H1 (cell line): ENCODE data around the gene LCN15. TPM values are rescaled to one million over a fixed set of nuclear protein-coding genes. Genes with fewer than 3 reads are reported as not detected.

ENCODE experiments used
- CTCF ChIA-PET: fragments of 300-600 bp; sonication (Branson Sonifier 250); formaldehyde crosslinking; loops from one replicate; lab custom pipeline; 2021; ENCODE audit not compliant: partially characterized antibody; lab: Charles Lee
- POLR2A ChIA-PET: fragments of 300-600 bp; sonication (Branson Sonifier 250); formaldehyde crosslinking; loops from one replicate; lab custom pipeline; 2021; ENCODE audit warnings: inconsistent platforms; ENCODE audit not compliant: partially characterized antibody; lab: Charles Lee
- DNase-seq, 2 experiments: peaks; one replicate each; pipeline versions ENCODE4 v3.0.0 to v3.0.0-alpha.2; 2010 to 2022; ENCODE audit warnings: low spot score in 2 of 2, low read depth in 1 of 2, mixed read lengths in 1 of 2
- FAIRE-seq: peaks from 2 replicates; lab custom pipeline; 2011; peaks lifted over from hg19 to GRCh38; lab: Jason Lieb, UNC
- H2AFZ ChIP-seq: 2 replicates; pipeline ENCODE4 v1.8.1; 2012; ENCODE audit warnings: low read length, inconsistent platforms
- H2AK5ac ChIP-seq: 2 replicates; pipeline ENCODE4 v1.6.1; 2013; ENCODE audit warnings: low read depth, low read length
- H2BK120ac ChIP-seq: replicated peaks from 2 replicates; pipeline ENCODE3; 2013; ENCODE audit warnings: low read depth, low read length, inconsistent platforms
- H2BK12ac ChIP-seq: 2 replicates; pipeline ENCODE4 v1.6.1; 2013; ENCODE audit warnings: low read depth, low read length
- H2BK15ac ChIP-seq: 2 replicates; pipeline ENCODE4 v1.6.1; 2013; ENCODE audit warnings: low read length
- H2BK20ac ChIP-seq: 2 replicates; pipeline ENCODE4 v1.6.1; 2013; ENCODE audit warnings: low read length
- H2BK5ac ChIP-seq: 2 replicates; pipeline ENCODE4 v1.6.1; 2013; ENCODE audit warnings: low read depth, low read length
- H3K14ac ChIP-seq: 2 replicates; pipeline ENCODE4 v1.6.1; 2013; ENCODE audit warnings: inconsistent platforms; ENCODE audit not compliant: insufficient read length
- H3K18ac ChIP-seq: 2 replicates; pipeline ENCODE4 v1.6.1; 2013; ENCODE audit warnings: low read length; ENCODE audit errors: extremely low read depth
- H3K23ac ChIP-seq: 2 replicates; pipeline ENCODE4 v1.6.1; 2013; ENCODE audit warnings: inconsistent platforms; ENCODE audit not compliant: insufficient read length
- H3K23me2 ChIP-seq: 2 replicates; pipeline ENCODE4 v1.6.1; 2013; ENCODE audit warnings: low read depth, low read length
- H3K27ac ChIP-seq: 2 replicates; pipeline ENCODE4 v1.6.1; 2011; ENCODE audit warnings: low read depth, low read length, inconsistent platforms
- H3K27me3 ChIP-seq, 4 experiments: replicated peaks in 1 of 4; 1 replicate in 1 of 4; 2 replicates in 3 of 4; pipeline versions ENCODE4 v1.6.1 to v1.8.1; 2011 to 2013; ENCODE audit warnings: low read length in 3 of 4, mild to moderate bottlenecking in 3 of 4, inconsistent platforms in 2 of 4, mixed read lengths in 2 of 4, moderate library complexity in 1 of 4; ENCODE audit not compliant: control insufficient read depth in 3 of 4, insufficient read depth in 3 of 4; ENCODE audit errors: extremely low read depth in 1 of 4
- H3K36me3 ChIP-seq, 4 experiments: 2 replicates each; pipeline versions ENCODE4 v1.6.1 to v1.8.1; 2011 to 2013; ENCODE audit warnings: mild to moderate bottlenecking in 4 of 4, low read length in 3 of 4, moderate library complexity in 2 of 4, control low read depth in 1 of 4, inconsistent platforms in 1 of 4; ENCODE audit not compliant: insufficient read depth in 4 of 4, control insufficient read depth in 2 of 4
- H3K4ac ChIP-seq: replicated peaks from 2 replicates; pipeline ENCODE3; 2013; ENCODE audit warnings: low read length, low read depth, mixed read lengths, inconsistent platforms; ENCODE audit not compliant: insufficient read length
- H3K4me1 ChIP-seq, 4 experiments: replicated peaks in 1 of 4; 1 replicate in 1 of 4; 2 replicates in 3 of 4; pipeline versions ENCODE4 v1.6.1 to v1.8.1; 2011 to 2013; ENCODE audit warnings: low read length in 3 of 4, inconsistent platforms in 2 of 4, mixed read lengths in 1 of 4; ENCODE audit not compliant: insufficient read depth in 4 of 4, control insufficient read depth in 3 of 4
- H3K4me2 ChIP-seq, 2 experiments: 2 replicates each; pipeline versions ENCODE4 v1.6.1 to v1.8.1; 2011 to 2013; ENCODE audit warnings: low read depth in 2 of 2, low read length in 2 of 2, control low read depth in 1 of 2, inconsistent platforms in 1 of 2, mild to moderate bottlenecking in 1 of 2; ENCODE audit not compliant: insufficient read depth in 1 of 2
- H3K4me3 ChIP-seq, 4 experiments: fragments of 200-600, 300-600 bp in 1 of 4; sonication (generic), shearing (Covaris generic), sonication (Bioruptor Twin) in 1 of 4; 2 replicates each; pipeline versions ENCODE4 v1.5.1 to v1.8.1; 2011 to 2016; ENCODE audit warnings: low read length in 4 of 4, low read depth in 3 of 4, control low read depth in 2 of 4, inconsistent platforms in 2 of 4, mild to moderate bottlenecking in 2 of 4, mixed read lengths in 1 of 4, moderate library complexity in 1 of 4; ENCODE audit not compliant: insufficient read depth in 2 of 4; ENCODE audit errors: extremely low read depth in 1 of 4
- H3K56ac ChIP-seq: replicated peaks from 2 replicates; pipeline ENCODE3; 2013; ENCODE audit warnings: low read depth, mild to moderate bottlenecking, mixed read lengths, low read length, inconsistent platforms; ENCODE audit not compliant: insufficient read length
- H3K79me1 ChIP-seq: 2 replicates; pipeline ENCODE4 v1.6.1; 2013; ENCODE audit warnings: low read depth, low read length, control low read depth
- H3K79me2 ChIP-seq, 2 experiments: 2 replicates each; pipeline versions ENCODE4 v1.6.1 to v1.8.1; 2012 to 2013; ENCODE audit warnings: low read length in 2 of 2, mild to moderate bottlenecking in 2 of 2, inconsistent platforms in 1 of 2; ENCODE audit not compliant: insufficient read depth in 2 of 2, control insufficient read depth in 1 of 2
- H3K9ac ChIP-seq, 4 experiments: replicated peaks in 1 of 4; 1 replicate in 1 of 4; 2 replicates in 3 of 4; pipeline versions ENCODE4 v1.6.1 to v1.8.1; 2011 to 2013; ENCODE audit warnings: low read depth in 3 of 4, low read length in 3 of 4, control low read depth in 2 of 4, mild to moderate bottlenecking in 2 of 4, moderate library complexity in 2 of 4, inconsistent platforms in 1 of 4; ENCODE audit errors: extremely low read depth in 1 of 4
- H3K9me3 ChIP-seq, 2 experiments: 2 replicates each; pipeline versions ENCODE4 v1.6.1 to v1.8.1; 2012 to 2013; ENCODE audit warnings: mild to moderate bottlenecking in 2 of 2, moderate library complexity in 2 of 2, control low read depth in 1 of 2, inconsistent platforms in 1 of 2, low read depth in 1 of 2, low read length in 1 of 2, mixed read lengths in 1 of 2; ENCODE audit not compliant: insufficient read depth in 2 of 2
- H4K20me1 ChIP-seq, 2 experiments: replicated peaks in 1 of 2; 2 replicates each; pipeline versions ENCODE3 to v1.8.1; 2011 to 2013; ENCODE audit warnings: inconsistent platforms in 2 of 2, low read length in 2 of 2, mild to moderate bottlenecking in 1 of 2; ENCODE audit not compliant: insufficient read depth in 2 of 2, control insufficient read depth in 1 of 2
- H4K5ac ChIP-seq: 2 replicates; pipeline ENCODE4 v1.6.1; 2013; ENCODE audit warnings: low read length, low read depth, mixed read lengths, inconsistent platforms; ENCODE audit not compliant: insufficient read length
- H4K8ac ChIP-seq: 2 replicates; pipeline ENCODE4 v1.8.0; 2013; ENCODE audit warnings: mild to moderate bottlenecking, moderate library complexity, low read length, inconsistent platforms; ENCODE audit not compliant: insufficient read depth; ENCODE audit errors: extremely low read depth
- H4K91ac ChIP-seq: replicated peaks from 2 replicates; pipeline ENCODE3; 2013; ENCODE audit warnings: low read length, mixed read lengths, inconsistent platforms; ENCODE audit not compliant: insufficient read length
- NANOG ChIP-seq: IDR thresholded peaks from 2 replicates; pipeline ENCODE4 v1.6.1; 2011; ENCODE audit warnings: low read length, low read depth, mild to moderate bottlenecking, inconsistent platforms; ENCODE audit not compliant: insufficient read depth, poor library complexity, severe bottlenecking
- WGBS, 2 experiments: shearing (Covaris generic) in 1 of 2; methylation state at CpG; one replicate each; pipeline versions ENCODE4 v1.1.6 to v1.1.7; 2013 to 2015; ENCODE audit warnings: low lambda C conversion rate in 2 of 2, mixed read lengths in 2 of 2, inconsistent platforms in 1 of 2, low coverage in 1 of 2, missing lambda C conversion rate in 1 of 2; ENCODE audit not compliant: insufficient replicate concordance in 2 of 2, insufficient coverage in 1 of 2, insufficient read length in 1 of 2; ENCODE audit errors: extremely low coverage in 1 of 2, missing lambda C conversion rate in 1 of 2; 5-methylcytosine and 5-hydroxymethylcytosine counted together
- polyA plus RNA-seq, 7 experiments: library from polyadenylated mRNA; depleted of rRNA in 3 of 7; stranded (reverse) in 5 of 7; unstranded in 2 of 7; fragments of >200 nt in 5 of 7; fragments of 200-250 nt in 2 of 7; gene quantifications; 1 replicate in 5 of 7; 2 replicates in 1 of 7; 4 replicates in 1 of 7; pipeline versions ENCODE4 v1.2.1 to v1.2.3, GENCODE V29; 2011 to 2013; ENCODE audit warnings: missing spikeins in 2 of 7, mixed read lengths in 2 of 7
- total RNA-seq: library from RNA; stranded (reverse); fragmentation: NEBNext Ultra II Directional; extraction: Animal tissue kit (Norgen Biotek cat#: 25700); gene quantifications from 2 replicates; pipeline ENCODE4 v1.2.1, GENCODE V29; 2021

The LCN15 gene
- total and polyA plus RNA-seq, 2 of the 8 experiments (the other 6 are each of a cell fraction or from before 2014, with no cell fraction given), result 0.08 to 0.47 TPM

- Histone ChIP-seq H2BK15ac (0 out of 2 replicates have a peak overlapping the region, but pooled peaks have one; percentile 75), H4K20me1 (no peaks in the 10 kb centered on the region), H2AK5ac (no peak overlapping the region), H3K9me3 (no peaks in the 10 kb centered on the region; a peak in 1 of 4 replicates), H2AFZ (no peak overlapping the region), H3K9ac (no peak overlapping the region), H3K79me1 (no peaks in the 10 kb centered on the region), H3K23ac (no peak overlapping the region), H3K4me2 (no peak overlapping the region), H4K5ac (no peak overlapping the region), H3K27me3 (peaks cover 0 to 4% (median 0%) of the 10 kb centered on the region in 4 experiments; a peak in 2 of 7 replicates), H3K4ac (no peak overlapping the region), H2BK5ac (no peak overlapping the region), H3K18ac (no peak overlapping the region), H3K79me2 (no peaks in the 10 kb centered on the region), H2BK12ac (peak overlapping the region; percentile 23; the same call in 1 of the 2 replicates), H3K27ac (no peak overlapping the region), H4K91ac (no peak overlapping the region), H4K8ac (peak overlapping the region; percentile 51), H2BK120ac (no peak overlapping the region), H3K14ac (no peak overlapping the region), H3K36me3 (no peaks in the 10 kb centered on the region), H3K23me2 (no peaks in the 10 kb centered on the region; the same call in 1 of the 2 replicates), H3K4me1 (peaks cover 0 to 20% (median 9%) of the 10 kb centered on the region in 4 experiments; a peak in 6 of 7 replicates), H3K4me3 (no peak overlapping the region), H2BK20ac (no peak overlapping the region), H3K56ac (no peak overlapping the region)
- POLR2A ChIA-PET, result interaction anchor here (1.2 to 11.7 kb wide), 2 partner anchors 14 to 19 kb away, joined by 3 to 137 read pairs; no protein-coding TSS in a partner anchor
- no peak for FAIRE-seq
- CTCF ChIA-PET, result interaction anchor here (0.6 to 4.8 kb wide), 9 partner anchors 11 to 40 kb away, joined by 3 to 36 read pairs (median 5); partner anchors contain the start of gene LCN8
- WGBS, 2 experiments, result 89% methylated on average over 13 of the region's 16 CpGs; no CpG with 5 or more reads in 1 of the 2 experiments
- no peak for TF ChIP-seq NANOG
- DNase-seq, result no peak
Measured at GRCh38 chr9:136743639-136744211, 20.6 kb downstream of the LCN15 start.
